DOHH2 (cell line): ENCODE measurements around the gene NRAS.
A peak's percentile ranks its signal among the peaks of the same experiment; 100 is the strongest.

ENCODE experiments used
- H3F3A ChIP-seq: fragments of 200-600 bp; sonication (generic), shearing (Covaris generic); 2 replicates; pipeline ENCODE4 v1.6.0; 2016; ENCODE audit warnings: antibody characterized with exemption, mild to moderate bottlenecking; ENCODE audit not compliant: control insufficient read depth, insufficient read depth
- H3K27ac ChIP-seq: fragments of 200-600 bp; sonication (generic); 2 replicates; pipeline ENCODE4 v1.5.1; 2014; ENCODE audit warnings: low read depth, mild to moderate bottlenecking, low read length, moderate library complexity
- H3K27me3 ChIP-seq: fragments of 200-600 bp; sonication (generic); 2 replicates; pipeline ENCODE4 v1.6.1; 2014; ENCODE audit warnings: mild to moderate bottlenecking, low read length, mixed read lengths; ENCODE audit not compliant: control insufficient read depth
- H3K36me3 ChIP-seq: fragments of 200-600 bp; sonication (generic); 2 replicates; pipeline ENCODE4 v1.6.1; 2014; ENCODE audit warnings: mild to moderate bottlenecking, low read length, moderate library complexity, mixed read lengths; ENCODE audit not compliant: control insufficient read depth
- H3K4me1 ChIP-seq: fragments of 200-600 bp; sonication (generic); 2 replicates; pipeline ENCODE4 v1.6.1; 2014; ENCODE audit warnings: mild to moderate bottlenecking, low read length, mixed read lengths; ENCODE audit not compliant: control insufficient read depth
- H3K4me2 ChIP-seq: fragments of 200-600 bp; sonication (generic); 2 replicates; pipeline ENCODE4 v1.6.0; 2014; ENCODE audit warnings: mild to moderate bottlenecking, low read length, moderate library complexity
- H3K4me3 ChIP-seq: fragments of 200-600 bp; sonication (generic); 2 replicates; pipeline ENCODE4 v1.5.1; 2014; ENCODE audit warnings: mild to moderate bottlenecking, low read length, mixed read lengths
- H3K79me2 ChIP-seq: fragments of 200-600 bp; sonication (generic); 2 replicates; pipeline ENCODE4 v1.6.1; 2014; ENCODE audit warnings: mild to moderate bottlenecking, low read length, mixed read lengths; ENCODE audit not compliant: control insufficient read depth
- H3K9me2 ChIP-seq: fragments of 200-600 bp; sonication (generic); replicated peaks from 2 replicates; pipeline ENCODE4 v1.6.1; 2014; ENCODE audit warnings: mild to moderate bottlenecking, low read length, mixed read lengths; ENCODE audit not compliant: control insufficient read depth
- H3K9me3 ChIP-seq: fragments of 200-600 bp; sonication (generic); 2 replicates; pipeline ENCODE4 v1.6.1; 2014; ENCODE audit warnings: antibody characterized with exemption, low read length, mixed read lengths; ENCODE audit not compliant: control insufficient read depth, insufficient read depth
- H4K20me1 ChIP-seq: fragments of 200-600 bp; sonication (generic); 2 replicates; pipeline ENCODE4 v1.6.0; 2014; ENCODE audit warnings: low read depth, mild to moderate bottlenecking, antibody characterized with exemption, low read length, moderate library complexity; ENCODE audit not compliant: control insufficient read depth, insufficient read depth
- EZH2phosphoT487 ChIP-seq: fragments of 200-600 bp; sonication (generic); IDR thresholded peaks from 2 replicates; pipeline ENCODE4 v1.6.1; 2017; ENCODE audit warnings: borderline replicate concordance, mild to moderate bottlenecking, antibody characterized with exemption, low read length, moderate library complexity, mixed read lengths
- TF ChIP-seq, protein P1 (sequence below): fragments of 200-600 bp; sonication (generic); IDR thresholded peaks from one replicate; pipeline ENCODE4 v1.5.1; 2014; ENCODE audit warnings: antibody characterized with exemption, mild to moderate bottlenecking, low read depth, low read length; ENCODE audit not compliant: poor library complexity, severe bottlenecking

Gene NRAS

DNA sequence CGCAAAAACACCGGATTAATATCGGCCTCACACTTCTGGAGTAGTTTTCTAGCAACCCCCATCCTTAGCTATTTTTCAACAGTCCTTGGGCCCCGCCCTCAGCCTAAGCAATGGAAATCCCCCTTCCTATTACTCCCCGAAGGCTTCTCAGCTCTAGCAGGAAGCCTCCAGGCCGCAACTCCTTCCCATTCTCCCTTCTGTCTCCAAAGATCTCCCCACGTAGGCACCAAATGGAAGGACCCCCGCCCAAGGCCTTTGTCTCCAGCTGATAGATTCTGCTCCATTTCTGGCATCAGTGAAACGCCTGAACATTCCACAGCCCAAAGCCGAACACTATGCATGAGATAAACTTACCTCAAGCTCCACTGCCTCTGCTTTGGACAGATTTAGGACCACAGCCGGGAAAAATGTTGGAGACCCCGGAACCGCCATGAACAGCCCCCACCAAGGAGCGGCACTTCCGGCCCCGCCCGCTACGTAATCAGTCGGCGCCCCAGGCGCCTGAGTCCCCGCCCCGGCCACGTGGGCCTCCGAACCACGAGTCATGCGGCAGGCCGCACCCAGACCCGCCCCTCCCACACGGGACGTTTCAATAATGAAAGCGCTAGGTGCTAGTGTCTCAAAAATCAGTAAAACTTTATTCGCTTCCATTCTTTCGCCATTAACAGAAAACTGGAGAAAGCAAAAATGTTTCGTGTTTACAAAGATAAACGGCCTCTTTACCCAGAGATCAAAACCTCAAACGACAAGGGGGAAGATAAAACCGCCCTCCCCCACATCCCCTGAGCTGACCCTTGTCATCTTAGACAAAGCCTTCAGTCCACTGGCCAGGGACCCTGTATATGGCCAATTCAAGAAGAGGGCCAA is at the start of gene NRAS:
TSS of gene NRAS (minus strand) at position 468 of the 867 bp plus-strand sequence. CDS start 611 bp downstream, outside the sequence.
- Histone ChIP-seq H3K9me3 (no peaks in the 10 kb centered on the region), H3K4me1 (peaks cover 20% of the 10 kb centered on the region), H3F3A (peaks cover 37% of the 10 kb centered on the region), H3K79me2 (peaks cover 31% of the 10 kb centered on the region), H3K4me3 (peak within 1 kb of the TSS; percentile 95), H3K36me3 (peaks cover 93% of the 10 kb centered on the region), H3K4me2 (peak within 1 kb of the TSS; percentile 80), H4K20me1 (no peaks in the 10 kb centered on the region), H3K27ac (peak within 1 kb of the TSS; percentile 69), H3K9me2 (no peaks in the 10 kb centered on the region), H3K27me3 (no peaks in the 10 kb centered on the region)
- no peak for TF ChIP-seq EZH2phosphoT487
- TF ChIP-seq, protein P1, sequence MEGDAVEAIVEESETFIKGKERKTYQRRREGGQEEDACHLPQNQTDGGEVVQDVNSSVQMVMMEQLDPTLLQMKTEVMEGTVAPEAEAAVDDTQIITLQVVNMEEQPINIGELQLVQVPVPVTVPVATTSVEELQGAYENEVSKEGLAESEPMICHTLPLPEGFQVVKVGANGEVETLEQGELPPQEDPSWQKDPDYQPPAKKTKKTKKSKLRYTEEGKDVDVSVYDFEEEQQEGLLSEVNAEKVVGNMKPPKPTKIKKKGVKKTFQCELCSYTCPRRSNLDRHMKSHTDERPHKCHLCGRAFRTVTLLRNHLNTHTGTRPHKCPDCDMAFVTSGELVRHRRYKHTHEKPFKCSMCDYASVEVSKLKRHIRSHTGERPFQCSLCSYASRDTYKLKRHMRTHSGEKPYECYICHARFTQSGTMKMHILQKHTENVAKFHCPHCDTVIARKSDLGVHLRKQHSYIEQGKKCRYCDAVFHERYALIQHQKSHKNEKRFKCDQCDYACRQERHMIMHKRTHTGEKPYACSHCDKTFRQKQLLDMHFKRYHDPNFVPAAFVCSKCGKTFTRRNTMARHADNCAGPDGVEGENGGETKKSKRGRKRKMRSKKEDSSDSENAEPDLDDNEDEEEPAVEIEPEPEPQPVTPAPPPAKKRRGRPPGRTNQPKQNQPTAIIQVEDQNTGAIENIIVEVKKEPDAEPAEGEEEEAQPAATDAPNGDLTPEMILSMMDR = no peak

DNA sequence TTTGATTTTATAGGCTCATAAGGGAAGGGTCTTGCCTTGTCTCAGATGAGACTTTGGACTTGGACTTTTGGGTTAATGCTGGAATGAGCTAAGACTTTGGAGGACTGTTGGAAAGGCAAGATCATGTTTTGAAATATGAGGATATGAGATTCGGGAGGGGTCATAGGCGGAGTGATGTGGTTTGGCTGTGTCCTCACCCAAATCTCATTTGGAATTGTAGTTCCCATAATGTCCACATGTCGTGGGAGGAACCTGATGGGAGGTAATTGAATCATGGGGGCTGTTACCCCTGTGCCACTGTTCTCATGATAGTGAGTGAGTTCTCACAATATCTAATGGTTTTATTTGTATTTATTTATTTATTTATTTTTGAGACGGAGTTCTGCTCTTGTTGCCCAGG is 48.1 kb upstream of the NRAS start:
- Histone ChIP-seq H3K4me1 (no peaks in the 10 kb centered on the region), H3K36me3 (peaks cover 6% of the 10 kb centered on the region), H3K9me2 (no peaks in the 10 kb centered on the region), H3K27ac (no peak overlapping the region), H3F3A (no peaks in the 10 kb centered on the region; the same call in 1 of the 2 replicates), H3K4me2 (no peak overlapping the region), H3K79me2 (no peaks in the 10 kb centered on the region), H3K9me3 (no peaks in the 10 kb centered on the region), H3K4me3 (no peak overlapping the region), H3K27me3 (no peaks in the 10 kb centered on the region), H4K20me1 (no peaks in the 10 kb centered on the region)
- TF ChIP-seq, protein P1 = no peak
- no peak for TF ChIP-seq EZH2phosphoT487

DNA sequence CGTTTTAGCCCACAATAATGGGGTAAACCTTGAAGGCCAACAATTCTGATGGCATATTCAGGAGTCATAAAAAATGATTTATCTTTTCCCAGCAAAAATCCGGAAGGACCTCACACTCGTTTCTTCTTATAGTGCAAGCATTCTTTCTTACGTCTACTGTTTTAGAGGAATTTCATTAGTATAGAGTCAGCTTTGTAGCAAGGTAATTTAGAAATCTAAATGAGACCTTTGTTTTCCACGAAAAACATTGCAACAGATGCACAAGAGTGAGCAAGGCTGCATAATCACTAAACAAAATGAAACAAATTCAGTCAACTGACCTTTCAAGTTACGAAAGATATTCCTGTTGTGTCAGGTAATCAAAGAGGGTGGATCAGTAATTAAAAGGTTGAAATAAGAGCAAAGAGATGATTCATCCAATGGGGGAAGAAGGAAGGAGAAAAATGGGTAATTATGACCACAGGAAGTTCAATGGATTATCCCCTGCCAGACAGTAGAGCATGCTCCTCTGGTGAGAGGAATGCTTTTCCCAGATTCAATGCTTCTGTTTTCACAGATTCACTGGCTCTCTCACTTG is 41.8 kb upstream of the NRAS start:
- Histone ChIP-seq H3K36me3 (peaks cover 42% of the 10 kb centered on the region), H3K4me2 (peak overlapping the region; percentile 78), H3K27ac (peak overlapping the region; percentile 89), H3K9me2 (no peaks in the 10 kb centered on the region), H3K4me3 (peak overlapping the region; percentile 99), H3K4me1 (peaks cover 42% of the 10 kb centered on the region), H4K20me1 (peaks cover 35% of the 10 kb centered on the region), H3K27me3 (no peaks in the 10 kb centered on the region), H3K9me3 (no peaks in the 10 kb centered on the region), H3F3A (no peaks in the 10 kb centered on the region; the same call in 1 of the 2 replicates), H3K79me2 (peaks cover 45% of the 10 kb centered on the region)
- TF ChIP-seq, protein P1 = no peak
- TF ChIP-seq EZH2phosphoT487 = no peak
